Naive B cell (primary cell): ENCODE measurements around the gene ADAM22. TPM values are rescaled to one million over a fixed set of nuclear protein-coding genes. Genes with fewer than 3 reads are reported as not detected.

Experiments used
- ATAC-seq, 2 donors: fragments of 150-1000 bp; cut with Tn5 transposase; 2 replicates each; pipeline ENCODE4 v1.10.0; 2021; ENCODE audit warnings: low read depth in 2 of 2, mild to moderate bottlenecking in 2 of 2, moderate library complexity in 2 of 2
- DNase-seq: peaks from one replicate; pipeline ENCODE4 v3.0.0; 2022
- H3K27ac Mint-ChIP-seq, 6 donors: one replicate each; pipeline ENCODE4 v1.8.0; 2020 to 2022; ENCODE audit warnings: mild to moderate bottlenecking in 6 of 6, mixed read lengths in 6 of 6, moderate library complexity in 5 of 6, inconsistent platforms in 2 of 6
- H3K27me3 Mint-ChIP-seq, 3 donors: one replicate each; pipeline ENCODE4 v1.8.0; 2021 to 2022; ENCODE audit warnings: mixed read lengths in 3 of 3, mild to moderate bottlenecking in 1 of 3
- H3K36me3 Mint-ChIP-seq, 2 donors: one replicate each; pipeline ENCODE4 v1.8.0; 2020 to 2022; ENCODE audit warnings: mixed read lengths in 2 of 2, inconsistent platforms in 1 of 2, mild to moderate bottlenecking in 1 of 2
- H3K4me1 Mint-ChIP-seq, 3 donors: one replicate each; pipeline ENCODE4 v1.8.0; 2020 to 2022; ENCODE audit warnings: mixed read lengths in 3 of 3, inconsistent platforms in 1 of 3, mild to moderate bottlenecking in 1 of 3, moderate library complexity in 1 of 3
- H3K4me3 Mint-ChIP-seq, 8 donors: one replicate each; pipeline ENCODE4 v1.8.0; 2020 to 2022; ENCODE audit warnings: mild to moderate bottlenecking in 8 of 8, mixed read lengths in 8 of 8, moderate library complexity in 8 of 8, inconsistent platforms in 2 of 8
- H3K9me3 Mint-ChIP-seq, 7 donors: one replicate each; pipeline ENCODE4 v1.8.0; 2020 to 2022; ENCODE audit warnings: mixed read lengths in 7 of 7, mild to moderate bottlenecking in 5 of 7, inconsistent platforms in 2 of 7, moderate library complexity in 1 of 7
- polyA plus RNA-seq, 6 donors: library from polyadenylated mRNA; unstranded; fragments of 300-500 nt; fragmentation: Illumina TruSeq; gene quantifications; one replicate each; pipeline ENCODE4 v1.2.3, GENCODE V29; 2021; ENCODE audit warnings: low read depth in 6 of 6

ADAM22 gene
- polyA plus RNA-seq, 6 donors from 2014 or later: 0.05 to 1.6 (median 0.29) TPM; not detected in 1

DNA sequence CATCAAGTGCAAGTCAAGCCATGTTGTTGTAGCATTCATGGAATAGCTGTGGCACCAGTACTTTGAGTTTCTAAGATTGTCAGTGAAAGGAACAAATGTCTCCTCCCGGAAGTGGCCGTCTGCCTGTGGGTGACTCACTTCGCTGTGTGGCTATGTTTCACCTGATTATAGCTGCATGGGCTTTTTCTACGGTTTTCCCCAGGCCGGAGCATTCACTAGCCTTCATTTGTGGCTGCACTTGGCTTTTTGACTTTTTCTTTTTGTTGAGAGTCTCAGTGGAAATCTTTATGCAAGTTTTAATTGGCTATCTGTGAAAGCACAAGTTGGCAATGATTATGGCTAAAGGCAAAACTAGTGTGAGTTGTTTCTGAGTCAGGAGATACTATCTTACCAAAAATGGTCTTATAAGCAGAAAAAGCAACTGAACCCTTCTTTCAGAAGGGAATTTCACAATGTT is 250.8 kb downstream of the ADAM22 start:
- H3K36me3 Mint-ChIP-seq: no peaks in the 10 kb centered on the region
- no peak overlapping the region for H3K27ac Mint-ChIP-seq
- ATAC-seq (no peak), DNase-seq (no peak)
- H3K27me3 Mint-ChIP-seq: peaks cover 0 to 4% (median 0%) of the 10 kb centered on the region in 3 donors
- H3K4me1 Mint-ChIP-seq: no peaks in the 10 kb centered on the region
- no peak overlapping the region for H3K4me3 Mint-ChIP-seq
- H3K9me3 Mint-ChIP-seq: no peaks in the 10 kb centered on the region

DNA sequence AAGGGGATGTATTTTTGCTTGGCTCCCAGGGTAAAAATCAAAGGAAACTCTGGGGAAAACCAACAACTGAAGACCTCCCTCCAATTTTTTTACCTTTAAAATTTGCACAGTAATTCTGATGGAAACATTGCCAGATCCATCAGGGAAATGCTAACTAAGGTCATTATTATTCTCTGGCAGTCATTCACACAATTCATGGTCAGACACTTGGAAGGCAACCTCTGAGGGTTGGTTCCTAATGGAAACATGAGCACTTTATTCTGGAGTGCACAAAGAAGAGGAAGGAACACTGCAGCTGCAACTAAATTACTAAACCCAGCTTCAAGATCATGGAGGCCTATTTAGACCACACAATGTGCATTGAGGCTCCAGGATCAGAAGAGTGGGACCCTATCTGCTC is 251.6 kb downstream of the ADAM22 start:
- Mint-ChIP-seq H3K4me3 (no peak overlapping the region), H3K4me1 (no peaks in the 10 kb centered on the region), H3K9me3 (no peaks in the 10 kb centered on the region), H3K27ac (no peak overlapping the region), H3K36me3 (no peaks in the 10 kb centered on the region), H3K27me3 (peaks cover 0 to 4% (median 0%) of the 10 kb centered on the region in 3 donors)
- DNase-seq (no peak), ATAC-seq (no peak)

DNA sequence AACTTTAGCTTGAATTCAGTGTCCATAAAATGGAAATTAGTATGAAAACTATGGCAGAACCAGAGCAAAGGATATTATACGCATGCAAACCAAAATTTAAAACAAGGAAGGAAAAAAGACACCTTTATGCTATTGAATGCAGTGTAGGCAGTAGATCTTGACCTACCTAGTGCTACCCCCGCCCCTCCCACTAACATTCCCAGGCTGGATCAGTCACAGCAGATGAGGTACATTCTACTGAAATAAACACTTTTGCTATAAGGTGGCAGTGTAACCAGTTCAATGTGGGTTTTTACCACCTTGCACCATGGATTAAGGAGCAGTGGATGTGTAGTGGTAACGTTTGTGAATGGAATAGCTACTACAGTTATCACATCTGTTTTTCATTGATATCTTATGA is 257.9 kb downstream of the ADAM22 start:
- Mint-ChIP-seq H3K27ac (peak overlapping the region in 1 of 6 donors; percentile 6), H3K9me3 (no peaks in the 10 kb centered on the region), H3K4me3 (no peak overlapping the region), H3K36me3 (no peaks in the 10 kb centered on the region), H3K4me1 (no peaks in the 10 kb centered on the region), H3K27me3 (no peaks in the 10 kb centered on the region)
- ATAC-seq (no peak), DNase-seq (no peak)

DNA sequence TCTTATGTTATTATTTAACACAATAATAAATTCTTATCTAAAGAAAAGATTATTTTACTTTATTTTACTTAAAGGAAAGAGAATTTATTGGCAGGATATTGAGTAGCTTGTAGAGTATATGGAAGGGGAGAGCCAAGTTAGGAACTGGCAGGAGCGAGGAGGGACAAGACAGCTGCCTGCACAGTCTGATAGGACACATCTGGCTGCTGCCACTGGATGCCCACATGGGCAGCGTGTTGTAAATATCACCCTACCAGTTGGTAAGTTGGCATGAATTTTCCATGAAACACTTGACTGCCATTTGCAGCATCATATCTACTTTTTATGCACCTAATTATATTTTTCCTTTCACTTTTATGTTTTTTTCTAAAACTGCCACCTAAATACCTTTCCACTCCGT is 266.2 kb downstream of the ADAM22 start:
- Mint-ChIP-seq H3K4me1 (no peaks in the 10 kb centered on the region), H3K36me3 (peaks cover 13 to 15% of the 10 kb centered on the region in 2 donors), H3K27me3 (no peaks in the 10 kb centered on the region), H3K27ac (no peak overlapping the region), H3K4me3 (no peak overlapping the region), H3K9me3 (no peaks in the 10 kb centered on the region)
- ATAC-seq: no peak
- DNase-seq: no peak

DNA sequence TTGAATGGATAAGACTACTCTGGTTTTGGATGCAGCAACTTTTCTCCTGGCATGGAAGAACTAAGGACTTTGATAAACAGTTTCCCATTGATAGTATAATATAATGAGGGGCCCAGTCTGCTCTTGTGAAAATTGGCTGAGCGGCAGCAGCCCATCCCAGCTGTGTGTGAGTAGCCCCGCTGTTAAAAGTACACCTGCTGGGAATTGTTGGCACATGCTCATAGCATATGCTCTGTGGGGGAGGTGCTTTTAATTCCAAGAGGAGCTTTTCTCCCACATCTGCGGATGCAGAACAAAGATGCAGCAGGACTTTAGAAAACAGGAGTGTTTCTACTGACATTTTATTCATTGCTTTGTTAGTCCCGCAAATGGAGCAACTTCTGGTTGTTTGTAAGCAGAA is 266.7 kb downstream of the ADAM22 start:
- ATAC-seq: no peak
- Mint-ChIP-seq H3K9me3 (no peaks in the 10 kb centered on the region), H3K36me3 (peaks cover 13 to 21% of the 10 kb centered on the region in 2 donors), H3K27me3 (no peaks in the 10 kb centered on the region), H3K4me3 (no peak overlapping the region), H3K27ac (peak overlapping the region in 2 of 6 donors; percentile 21 to 78), H3K4me1 (no peaks in the 10 kb centered on the region)
- no peak for DNase-seq

DNA sequence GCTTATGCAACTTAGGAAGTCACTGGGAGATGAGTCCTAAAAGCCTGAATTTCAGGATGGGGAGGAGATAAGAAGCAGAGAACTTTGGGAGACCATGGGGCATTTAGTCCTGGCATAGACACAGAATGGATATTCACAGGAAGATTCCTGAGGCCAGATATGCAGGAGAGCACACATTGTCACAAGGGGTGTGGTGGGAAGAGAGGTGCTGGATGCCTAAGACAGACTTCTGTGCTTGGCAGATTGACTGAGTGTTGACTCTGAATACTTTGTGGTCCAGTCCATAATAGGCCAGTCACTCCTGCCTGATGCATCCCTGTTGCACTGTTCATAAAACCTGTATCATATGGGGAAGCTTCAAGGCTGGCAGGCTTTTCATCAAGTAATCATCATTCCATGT is 267.3 kb downstream of the ADAM22 start:
- DNase-seq (no peak), ATAC-seq (no peak)
- no peaks in the 10 kb centered on the region for H3K27me3 Mint-ChIP-seq
- H3K36me3 Mint-ChIP-seq: peaks cover 13 to 24% of the 10 kb centered on the region in 2 donors
- no peaks in the 10 kb centered on the region for H3K9me3 Mint-ChIP-seq
- H3K4me3 Mint-ChIP-seq: no peak overlapping the region
- no peaks in the 10 kb centered on the region for H3K4me1 Mint-ChIP-seq
- no peak overlapping the region for H3K27ac Mint-ChIP-seq

DNA sequence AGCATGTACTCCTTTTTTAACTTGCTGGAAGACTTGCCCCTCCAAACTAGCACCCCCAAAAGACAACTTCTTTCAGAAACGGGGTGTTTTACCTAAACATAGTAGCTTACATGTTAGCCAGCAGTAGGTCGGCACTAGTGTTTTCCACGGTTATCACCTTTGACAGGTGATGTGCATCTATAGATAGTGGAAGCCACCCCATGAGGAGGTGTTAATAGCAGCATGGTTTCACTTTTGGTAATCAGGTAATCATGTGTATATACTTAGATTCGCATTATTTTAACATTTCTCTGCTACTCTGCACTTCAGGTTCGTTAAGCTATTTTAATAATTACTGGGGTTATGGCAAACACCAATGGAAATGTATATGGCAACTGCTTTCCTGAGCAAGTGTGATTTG is 268.2 kb downstream of the ADAM22 start:
- Mint-ChIP-seq H3K9me3 (no peaks in the 10 kb centered on the region), H3K27me3 (no peaks in the 10 kb centered on the region), H3K27ac (no peak overlapping the region), H3K4me3 (no peak overlapping the region), H3K36me3 (peaks cover 13 to 24% of the 10 kb centered on the region in 2 donors), H3K4me1 (no peaks in the 10 kb centered on the region)
- ATAC-seq: no peak
- no peak for DNase-seq

DNA sequence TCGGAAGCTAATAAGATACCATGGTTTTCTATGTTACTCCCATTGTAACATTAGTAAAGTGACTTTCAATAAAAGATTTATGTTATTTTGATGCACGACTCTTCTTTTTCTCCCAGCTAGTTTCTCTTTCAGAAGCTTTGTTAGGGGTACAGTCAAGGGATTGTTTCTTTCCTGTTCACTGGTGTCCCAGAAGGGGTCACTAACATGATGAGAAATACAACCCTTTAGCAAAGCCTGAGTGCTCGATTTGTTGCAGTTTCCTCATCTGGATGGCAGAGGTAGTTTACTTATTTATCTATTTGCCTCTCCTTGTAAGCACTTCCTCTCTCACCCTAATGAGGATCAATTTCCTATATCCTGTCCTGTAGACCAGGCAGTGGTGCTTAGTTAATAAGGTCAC is 268.7 kb downstream of the ADAM22 start:
- Mint-ChIP-seq H3K27ac (peak overlapping the region in 1 of 6 donors; percentile 39), H3K4me3 (no peak overlapping the region), H3K36me3 (peaks cover 13 to 24% of the 10 kb centered on the region in 2 donors), H3K4me1 (no peaks in the 10 kb centered on the region), H3K27me3 (no peaks in the 10 kb centered on the region), H3K9me3 (no peaks in the 10 kb centered on the region)
- DNase-seq (no peak), ATAC-seq (no peak)

DNA sequence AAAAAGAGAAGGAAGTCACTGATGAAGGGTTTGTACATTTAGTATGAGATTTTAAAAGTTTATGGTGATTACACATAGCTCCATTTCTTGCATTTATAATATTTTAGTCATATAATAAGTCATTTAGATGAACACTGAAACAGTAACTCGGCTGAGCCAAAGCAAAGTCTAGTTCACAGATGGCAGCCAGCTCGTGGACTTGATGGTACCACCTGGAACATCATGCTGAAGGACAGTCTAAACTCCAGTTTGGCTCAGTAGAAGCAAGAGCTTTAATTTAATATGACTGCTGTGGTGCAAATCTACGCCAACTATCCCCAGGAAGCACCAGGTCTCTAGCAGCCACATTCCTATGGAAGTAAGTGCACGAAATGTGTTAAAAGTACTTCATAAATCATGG is 269.4 kb downstream of the ADAM22 start:
- Mint-ChIP-seq H3K27ac (peak overlapping the region in 2 of 6 donors; percentile 15 to 39), H3K27me3 (no peaks in the 10 kb centered on the region), H3K36me3 (peaks cover 13 to 24% of the 10 kb centered on the region in 2 donors), H3K9me3 (no peaks in the 10 kb centered on the region), H3K4me1 (no peaks in the 10 kb centered on the region), H3K4me3 (no peak overlapping the region)
- no peak for ATAC-seq
- DNase-seq: no peak

DNA sequence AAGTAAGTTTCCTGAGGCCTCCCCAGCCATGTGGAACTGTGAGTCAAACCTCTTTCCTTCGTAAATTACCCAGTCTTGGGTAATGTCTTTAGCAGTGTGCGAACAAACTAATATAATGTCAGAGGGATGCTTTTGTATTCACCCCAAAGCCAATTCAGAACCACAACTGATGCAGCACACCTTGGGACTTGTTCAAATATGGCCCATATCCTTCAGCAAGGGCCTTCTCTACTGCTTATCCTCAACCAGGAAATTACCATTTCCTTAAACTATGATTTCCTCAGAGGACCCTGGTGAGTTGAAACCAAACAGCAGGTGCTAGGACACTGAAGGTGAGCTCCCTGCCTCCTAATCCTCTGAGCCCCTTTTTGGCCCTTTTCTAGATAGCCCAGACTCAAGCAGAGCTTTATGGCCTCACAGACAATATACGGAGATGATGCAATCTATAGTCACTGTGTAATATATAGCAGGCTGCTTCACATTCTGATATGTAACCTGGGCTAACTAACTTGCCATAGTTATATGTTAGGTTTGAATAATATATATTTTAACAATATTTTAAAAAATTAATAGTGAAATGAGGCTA is 270.6 kb downstream of the ADAM22 start:
- Mint-ChIP-seq H3K9me3 (no peaks in the 10 kb centered on the region), H3K27ac (no peak overlapping the region), H3K4me3 (no peak overlapping the region), H3K27me3 (no peaks in the 10 kb centered on the region), H3K4me1 (no peaks in the 10 kb centered on the region), H3K36me3 (peaks cover 13 to 24% of the 10 kb centered on the region in 2 donors)
- DNase-seq (no peak), ATAC-seq (no peak)

DNA sequence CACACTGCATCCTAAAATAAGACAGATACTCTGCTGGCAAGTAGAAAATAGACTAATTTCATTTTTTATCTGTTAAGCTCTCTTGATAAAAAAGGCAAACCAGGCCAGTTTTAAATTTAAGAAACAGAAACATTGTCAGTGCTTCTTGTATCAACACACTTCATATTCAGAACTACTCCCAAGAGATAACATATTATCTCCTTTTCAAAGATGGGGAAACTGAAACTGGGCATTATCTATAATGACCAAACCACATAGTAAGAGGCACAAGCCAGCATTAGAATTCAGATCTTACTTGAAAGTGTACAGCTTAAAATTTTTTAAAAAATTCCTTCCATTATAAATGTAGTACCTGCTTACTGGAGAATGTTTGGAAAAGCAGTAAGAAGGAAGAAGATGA is 271.1 kb downstream of the ADAM22 start:
- peaks cover 13 to 30% of the 10 kb centered on the region in 2 donors for H3K36me3 Mint-ChIP-seq
- H3K27me3 Mint-ChIP-seq: no peaks in the 10 kb centered on the region
- ATAC-seq (no peak), DNase-seq (no peak)
- no peak overlapping the region for H3K4me3 Mint-ChIP-seq
- no peaks in the 10 kb centered on the region for H3K9me3 Mint-ChIP-seq
- no peaks in the 10 kb centered on the region for H3K4me1 Mint-ChIP-seq
- H3K27ac Mint-ChIP-seq: no peak overlapping the region

DNA sequence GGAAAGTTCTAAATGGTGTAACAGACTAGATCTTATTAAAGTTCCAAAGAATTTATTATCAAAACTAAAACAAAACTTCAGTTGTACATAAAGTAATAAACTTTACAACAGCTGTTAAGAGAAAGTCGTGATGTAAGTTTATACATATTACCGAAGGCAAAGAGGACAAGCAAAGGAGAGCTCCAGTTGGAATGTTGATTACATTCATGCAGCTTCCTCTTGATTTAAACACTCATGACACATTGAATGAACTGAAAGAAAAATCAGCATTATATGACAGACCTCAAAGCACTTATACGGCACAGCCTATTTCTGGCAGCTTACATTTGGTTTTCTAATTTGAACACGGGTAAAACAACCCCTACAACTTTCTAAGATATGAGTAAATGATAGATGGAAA is 272.2 kb downstream of the ADAM22 start:
- Mint-ChIP-seq H3K9me3 (no peaks in the 10 kb centered on the region), H3K36me3 (peaks cover 13 to 30% of the 10 kb centered on the region in 2 donors), H3K4me3 (no peak overlapping the region), H3K27ac (no peak overlapping the region), H3K27me3 (no peaks in the 10 kb centered on the region), H3K4me1 (no peaks in the 10 kb centered on the region)
- DNase-seq (no peak), ATAC-seq (no peak)

DNA sequence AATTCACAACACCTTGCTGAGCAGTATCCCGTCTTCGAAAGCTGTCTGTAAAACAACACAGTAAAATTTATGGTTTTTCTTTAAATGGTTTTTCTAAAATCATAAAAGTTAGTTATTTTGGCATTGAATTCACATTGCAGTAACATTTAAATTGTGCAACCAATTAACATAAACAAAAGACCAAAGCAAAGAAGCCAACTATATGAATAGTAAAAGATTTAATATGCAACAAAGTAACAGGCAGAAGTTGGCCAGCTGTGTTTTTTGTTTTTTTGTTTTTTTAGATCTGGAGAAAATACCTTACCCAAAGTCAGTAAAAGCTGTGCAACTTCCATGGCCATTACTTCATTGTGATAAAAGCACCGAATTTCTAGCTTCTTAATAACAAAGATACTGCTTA is 274.5 kb downstream of the ADAM22 start:
- Mint-ChIP-seq H3K9me3 (no peaks in the 10 kb centered on the region), H3K4me1 (peaks cover 0 to 8% (median 0%) of the 10 kb centered on the region in 3 donors), H3K36me3 (peaks cover 20 to 28% of the 10 kb centered on the region in 2 donors), H3K27me3 (no peaks in the 10 kb centered on the region), H3K27ac (no peak overlapping the region), H3K4me3 (no peak overlapping the region)
- DNase-seq (no peak), ATAC-seq (no peak)

DNA sequence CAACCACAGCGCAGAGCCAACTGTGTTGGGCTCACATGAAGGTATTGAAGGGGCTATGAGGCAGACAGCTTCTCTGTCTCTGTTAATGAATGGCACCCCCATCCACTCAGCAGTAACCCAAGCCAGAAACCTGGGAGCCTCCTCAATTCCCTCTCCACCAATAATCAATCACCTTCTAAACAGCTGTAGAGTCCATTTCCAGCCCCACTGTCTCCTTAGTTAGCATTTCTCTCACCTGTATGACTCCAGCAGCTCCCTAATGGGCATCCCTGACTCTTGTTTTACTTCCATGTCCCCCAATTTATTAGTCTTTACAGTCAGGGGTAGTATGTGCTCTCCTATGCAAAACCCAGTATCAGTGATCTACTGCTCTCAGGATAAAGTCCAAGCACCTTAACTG is 278.9 kb downstream of the ADAM22 start:
- no peak for ATAC-seq
- H3K27me3 Mint-ChIP-seq: no peaks in the 10 kb centered on the region
- H3K27ac Mint-ChIP-seq: peak overlapping the region in 2 of 6 donors; percentile 9 to 29
- no peaks in the 10 kb centered on the region for H3K9me3 Mint-ChIP-seq
- H3K4me1 Mint-ChIP-seq: peaks cover 4 to 13% (median 10%) of the 10 kb centered on the region in 3 donors
- H3K4me3 Mint-ChIP-seq: no peak overlapping the region
- peaks cover 11 to 17% of the 10 kb centered on the region in 2 donors for H3K36me3 Mint-ChIP-seq
- no peak for DNase-seq

DNA sequence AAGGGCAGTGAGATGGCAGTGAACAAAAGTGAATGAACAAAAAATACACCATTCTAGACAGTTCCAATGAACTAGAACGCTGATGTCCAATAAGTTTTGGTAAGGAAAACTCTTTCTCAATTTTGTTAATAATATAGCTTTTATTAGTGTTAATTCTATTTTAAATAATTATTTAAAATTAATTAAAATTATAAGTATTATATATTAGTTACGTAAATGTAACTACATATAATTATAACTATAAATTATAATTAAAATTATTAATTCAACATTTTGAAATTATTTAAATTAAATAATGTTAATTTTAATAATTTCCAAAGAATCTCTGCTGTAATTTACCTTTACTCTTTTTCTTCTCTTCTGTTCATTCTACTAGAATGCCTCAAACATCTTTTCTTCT is 280.4 kb downstream of the ADAM22 start:
- Mint-ChIP-seq H3K36me3 (peaks cover 11 to 17% of the 10 kb centered on the region in 2 donors), H3K4me3 (no peak overlapping the region), H3K27me3 (no peaks in the 10 kb centered on the region), H3K27ac (peak overlapping the region in 1 of 6 donors; percentile 66), H3K9me3 (no peaks in the 10 kb centered on the region), H3K4me1 (peaks cover 16 to 25% (median 22%) of the 10 kb centered on the region in 3 donors)
- ATAC-seq (no peak), DNase-seq (no peak)
